Heart left ventricle (tissue), 13 donors: ENCODE measurements around the gene SSBP3.

Experiments used
- POLR2A ChIP-seq, 2 donors: fragments of 450-650 bp; IDR thresholded peaks; one replicate each; pipeline ENCODE4 v1.6.1; 2017; ENCODE audit warnings: antibody characterized with exemption in 2 of 2, mild to moderate bottlenecking in 2 of 2, moderate library complexity in 2 of 2
- TF ChIP-seq, protein P1 (sequence below), 12 donors: fragments of 200-600 bp; sonication (generic) in 4 of 12; IDR thresholded peaks; one replicate each; pipeline versions ENCODE4 v1.5.0 to v1.8.0; 2018 to 2022; ENCODE audit warnings: antibody characterized with exemption in 12 of 12, mild to moderate bottlenecking in 5 of 12
- donor health status: ischemic (EF 13 %, LVEDD 7.1; RV severe dilation, severe dysfunction).
- donor health status: DM: no; HTN: yes; CAD: no.
- donor health status: DM: no; HTN: no; CAD: no.
- donor health status: ischemic (EF 25% LVEDD 6.9; RV normal size, moderate dysfunction).
- donor health status: ischemic (EF 25% LVEDD 5.7; RV mildly dilated, moderate dysfunction).
- donor health status: ischemic (EF 35%, LVEDD 5.7; RV mildly dilated, moderate dysfunction).
- donor health status: nonischemic (EF 11% LVEDD 7.7; RV severe dilation, severe dysfunction).
- donor health status: DM: yes; HTN: yes; CAD: no.
- donor health status: PGD.
- donor health status: ischemic (EF 29% LVEDD 5.4; RV normal size, mild dysfunction).
- donor health status: nonischemic (EF 23%, LVEDD 6.1; RV moderate dilation, normal function).

DNA sequence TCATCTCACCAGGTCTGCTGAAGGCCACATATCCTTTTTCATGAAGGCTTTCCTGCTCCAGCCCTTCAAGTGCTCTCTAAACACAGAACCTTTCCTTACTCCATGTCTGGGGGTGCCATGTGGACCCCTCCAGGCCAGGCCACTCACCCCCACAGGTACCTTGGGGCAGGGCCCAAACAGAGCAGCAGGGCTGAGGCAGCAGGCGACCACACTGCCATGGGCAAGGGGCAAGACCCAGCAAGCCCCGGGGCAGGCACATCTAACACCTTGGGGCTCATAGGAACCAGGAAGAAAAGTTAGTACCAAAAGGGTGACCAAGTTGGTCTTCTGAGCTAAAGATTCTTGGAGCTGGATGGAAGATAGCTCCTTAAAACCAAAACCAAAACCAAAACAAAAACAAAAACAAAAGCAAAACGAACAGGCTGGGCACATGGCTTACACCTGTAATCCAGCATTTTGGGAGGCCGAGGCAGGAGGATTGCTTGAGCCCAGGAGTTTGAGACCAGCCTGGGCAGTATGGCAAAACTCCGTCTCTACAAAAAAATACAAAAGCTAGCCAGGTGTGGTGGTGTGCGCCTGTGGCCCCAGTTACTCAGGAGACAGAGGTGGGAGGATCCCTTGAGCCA, 142.5 kb downstream of the SSBP3 start:
- TF ChIP-seq, protein P1, sequence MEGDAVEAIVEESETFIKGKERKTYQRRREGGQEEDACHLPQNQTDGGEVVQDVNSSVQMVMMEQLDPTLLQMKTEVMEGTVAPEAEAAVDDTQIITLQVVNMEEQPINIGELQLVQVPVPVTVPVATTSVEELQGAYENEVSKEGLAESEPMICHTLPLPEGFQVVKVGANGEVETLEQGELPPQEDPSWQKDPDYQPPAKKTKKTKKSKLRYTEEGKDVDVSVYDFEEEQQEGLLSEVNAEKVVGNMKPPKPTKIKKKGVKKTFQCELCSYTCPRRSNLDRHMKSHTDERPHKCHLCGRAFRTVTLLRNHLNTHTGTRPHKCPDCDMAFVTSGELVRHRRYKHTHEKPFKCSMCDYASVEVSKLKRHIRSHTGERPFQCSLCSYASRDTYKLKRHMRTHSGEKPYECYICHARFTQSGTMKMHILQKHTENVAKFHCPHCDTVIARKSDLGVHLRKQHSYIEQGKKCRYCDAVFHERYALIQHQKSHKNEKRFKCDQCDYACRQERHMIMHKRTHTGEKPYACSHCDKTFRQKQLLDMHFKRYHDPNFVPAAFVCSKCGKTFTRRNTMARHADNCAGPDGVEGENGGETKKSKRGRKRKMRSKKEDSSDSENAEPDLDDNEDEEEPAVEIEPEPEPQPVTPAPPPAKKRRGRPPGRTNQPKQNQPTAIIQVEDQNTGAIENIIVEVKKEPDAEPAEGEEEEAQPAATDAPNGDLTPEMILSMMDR (IDR thresholded peaks at IDR 0.05): no peak
- TF ChIP-seq POLR2A (IDR thresholded peaks at IDR 0.05): no peak
